Subcutaneous adipose tissue (tissue), 4 donors: ENCODE data around the gene DAAM1. TPM values are rescaled to one million over a fixed set of nuclear protein-coding genes. Genes with fewer than 3 reads are reported as not detected.

Experiments used
- CTCF ChIP-seq: fragments of 450-650 bp; IDR thresholded peaks from one replicate; pipeline ENCODE4 v1.5.1; 2016; ENCODE audit warnings: low read depth, mild to moderate bottlenecking, control low read depth, antibody characterized with exemption, moderate library complexity
- total RNA-seq, 4 donors: library from RNA; depleted of rRNA; stranded (reverse); fragments of >200 nt; gene quantifications; one replicate each; pipeline ENCODE4 v1.1.0, GENCODE V29; 2016

The DAAM1 gene
- total RNA-seq, 4 donors from 2014 or later, result 42.3 to 98.0 (median 59.0) TPM

GRCh38 chr14:59359431-59360124, 171.1 kb downstream of the DAAM1 start:
- TF ChIP-seq CTCF, result no peak

GRCh38 chr14:59360233-59360632, 171.8 kb downstream of the DAAM1 start:
- TF ChIP-seq CTCF, result no peak

GRCh38 chr14:59360923-59361794, 172.7 kb downstream of the DAAM1 start:
- TF ChIP-seq CTCF, result no peak

GRCh38 chr14:59362513-59362912, 174.0 kb downstream of the DAAM1 start:
- no peak for TF ChIP-seq CTCF

- no peak for TF ChIP-seq CTCF
Measured at GRCh38 chr14:59363531-59364226, 175.2 kb downstream of the DAAM1 start.

GRCh38 chr14:59370158-59370742, 181.8 kb downstream of the DAAM1 start:
- no peak for TF ChIP-seq CTCF
